HG03108 (cell line): Measurements from ENCODE around the gene RASEF.
"Not testable (repeated sequence)": the region's sequence is repeated elsewhere in the genome, so short reads cannot be mapped to it uniquely, and the experiment has no call there.

Experiments
- ATAC-seq: cut with Tn5 transposase; IDR thresholded peaks from one replicate; pipeline ENCODE4 v1.9.1; 2021; ENCODE audit warnings: moderate library complexity; ENCODE audit not compliant: unreplicated experiment

RASEF gene

GRCh38 chr9:83062651-83063527 is at the start of gene RASEF:
Gene RASEF, minus strand, starts transcription at chr9:83063142. Its CDS starts 275 bp downstream, at chr9:83062867.
- ATAC-seq: no peak

DNA sequence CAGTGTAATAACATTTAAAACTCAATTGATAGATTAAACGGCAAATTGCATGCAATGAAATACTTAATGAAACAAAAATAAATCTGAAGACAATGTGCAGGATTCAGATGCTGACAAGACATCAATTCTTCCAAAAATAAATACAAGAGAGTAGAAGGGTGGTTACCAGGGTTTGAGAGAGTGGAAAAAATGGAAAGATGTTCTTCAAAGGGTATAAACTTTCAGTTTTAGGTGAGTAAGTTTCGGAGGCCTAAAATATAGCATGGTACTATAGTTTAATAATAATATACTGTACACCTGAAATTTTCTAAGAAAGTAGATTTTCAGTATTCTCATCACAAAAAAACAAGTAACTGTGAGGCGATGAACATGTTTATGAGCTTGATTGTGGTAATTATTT is 48.2 kb upstream of the RASEF start:
- no peak for ATAC-seq

DNA sequence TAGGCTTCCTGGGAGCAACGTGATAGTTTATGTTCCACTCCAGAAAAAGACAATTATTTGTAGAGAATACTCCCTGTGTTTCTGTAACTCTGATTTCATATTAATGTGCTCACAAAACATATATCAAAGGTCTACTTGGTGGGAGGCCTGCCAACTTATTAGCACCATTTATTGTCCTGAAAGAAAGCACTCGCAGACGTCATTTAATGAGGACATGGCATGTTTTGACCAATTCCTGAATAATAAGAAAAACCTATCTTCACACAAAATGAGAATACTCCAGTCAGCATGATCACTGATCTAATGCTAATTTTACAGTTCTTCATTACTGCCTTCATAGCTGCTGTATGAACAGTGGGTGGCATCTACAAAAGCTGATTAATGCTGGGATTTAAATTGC is 46.4 kb upstream of the RASEF start:
- ATAC-seq: no peak

DNA sequence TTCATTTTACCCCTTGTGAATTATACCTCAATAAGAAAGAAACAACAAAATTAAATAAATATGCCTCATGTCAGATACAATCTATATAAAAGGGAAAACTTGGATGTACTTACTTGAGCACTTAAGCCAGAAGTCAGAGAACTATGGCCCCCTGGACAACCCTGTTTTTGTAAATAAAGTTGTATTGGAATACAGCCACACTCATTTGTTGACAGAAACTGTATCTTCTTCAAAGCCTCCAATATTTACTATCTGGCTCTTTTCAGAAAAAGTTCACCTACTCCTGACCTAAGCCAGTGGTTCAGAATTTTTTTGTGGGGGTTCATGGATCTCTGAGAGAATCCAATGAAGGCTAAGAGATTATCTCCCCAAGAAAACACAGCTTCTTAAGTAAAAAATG is 45.3 kb upstream of the RASEF start:
- ATAC-seq: no peak

DNA sequence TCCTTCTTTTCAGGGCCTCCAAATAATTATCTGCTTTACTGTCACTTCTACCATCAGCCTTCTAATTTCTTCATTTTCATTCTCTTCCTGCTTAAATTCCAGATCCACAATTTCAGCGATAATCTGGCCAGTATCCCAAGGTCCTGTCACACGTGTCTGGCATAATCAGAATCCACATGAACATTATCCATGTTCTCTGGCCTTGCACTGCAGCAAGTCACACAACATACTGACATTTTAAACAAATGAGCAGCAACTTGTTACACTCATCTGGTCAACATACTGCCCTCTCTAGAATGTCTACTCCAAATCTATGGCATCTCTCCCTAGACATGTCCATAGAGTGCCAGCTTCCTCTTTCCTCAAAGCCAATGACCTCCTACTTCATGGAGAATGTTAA is 43.8 kb upstream of the RASEF start:
- no peak for ATAC-seq

GRCh38 chr9:83106263-83106662 is 43.3 kb upstream of the RASEF start:
- ATAC-seq: no peak

- no peak for ATAC-seq
Observed at GRCh38 chr9:83097633-83098032, 34.7 kb upstream of the RASEF start.

DNA sequence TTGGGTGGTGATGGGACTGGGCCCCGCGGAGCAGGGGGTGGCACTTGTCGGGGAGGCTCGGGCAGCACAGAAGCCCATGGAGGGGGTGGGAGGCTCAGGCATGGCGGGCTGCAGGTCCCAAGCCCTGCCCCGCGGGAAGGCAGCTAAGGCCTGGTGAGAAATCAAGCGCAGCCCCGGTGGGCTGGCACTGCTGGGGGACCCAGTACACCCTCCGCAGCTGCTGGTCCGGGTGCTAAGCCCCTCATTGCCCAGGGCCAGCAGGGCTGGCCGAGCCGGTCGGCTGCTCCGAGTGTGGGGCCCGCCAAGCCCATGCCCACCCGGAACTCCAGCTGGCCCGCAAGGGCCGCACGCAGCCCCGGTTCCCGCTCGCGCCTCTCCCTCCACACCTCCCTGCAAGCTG is 30.4 kb upstream of the RASEF start:
- not testable (repeated sequence) for ATAC-seq

GRCh38 chr9:83081846-83082245 is 18.9 kb upstream of the RASEF start:
- ATAC-seq: no peak

DNA sequence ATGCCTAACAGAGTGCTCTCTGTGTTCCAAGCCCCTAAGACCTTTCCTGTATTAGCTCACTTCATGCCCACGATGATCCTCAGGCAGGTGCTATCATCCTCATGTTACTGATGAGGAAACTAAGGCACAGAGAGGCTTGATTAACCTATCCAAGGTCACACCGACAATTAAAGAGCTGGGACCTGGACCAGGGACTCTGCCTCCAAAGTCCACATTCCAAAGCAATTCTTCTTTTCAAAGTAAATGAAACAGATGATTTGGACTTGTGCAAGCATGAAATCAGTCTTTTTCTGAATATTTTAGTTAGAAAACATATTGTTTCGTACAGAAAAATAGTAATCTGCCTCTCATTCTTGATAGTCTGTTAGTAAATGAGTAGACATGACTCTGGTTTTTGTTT is 18.1 kb upstream of the RASEF start:
- ATAC-seq: no peak

- ATAC-seq: not testable (repeated sequence)
Observed at GRCh38 chr9:83075932-83076331, 13.0 kb upstream of the RASEF start.

DNA sequence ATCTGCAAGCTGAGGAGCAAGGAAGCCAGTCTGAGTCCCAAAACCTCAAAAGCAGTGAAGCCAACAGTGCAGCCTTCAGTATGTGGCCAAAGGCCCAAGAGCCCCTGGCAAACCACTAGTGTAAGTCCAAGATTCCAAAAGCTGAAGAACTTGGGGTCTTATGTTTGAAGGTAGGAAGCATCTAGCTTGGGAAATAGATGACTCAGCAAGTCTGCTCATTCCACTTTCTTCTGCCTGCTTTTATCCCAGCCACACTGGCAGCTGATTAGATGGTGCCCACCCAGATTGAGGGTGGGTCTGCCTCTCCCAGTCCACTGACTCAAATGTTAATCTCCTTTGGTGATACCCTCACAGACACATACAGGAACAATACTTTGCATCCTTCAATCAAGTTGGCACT is 9.6 kb upstream of the RASEF start:
- ATAC-seq: not testable (repeated sequence)

- ATAC-seq: no peak
Observed at GRCh38 chr9:83071626-83072025, 8.7 kb upstream of the RASEF start.

DNA sequence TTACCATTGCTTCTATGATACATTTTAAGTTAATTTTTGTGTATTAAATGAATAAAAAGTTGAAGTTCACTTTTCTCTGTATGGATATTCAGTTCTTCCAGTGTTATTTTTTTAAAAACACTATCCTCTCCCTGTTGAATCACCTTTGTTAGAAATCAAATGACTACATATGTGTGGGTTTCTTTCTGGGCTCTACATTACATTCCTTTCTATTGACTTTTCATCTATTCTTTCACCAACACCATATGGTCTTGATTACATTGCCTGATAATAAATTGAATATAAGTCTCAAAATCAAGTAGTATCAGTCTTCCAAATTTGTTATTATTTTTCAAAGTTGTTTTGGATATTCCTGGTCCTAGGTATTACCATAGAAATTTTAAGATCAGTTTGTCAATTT is 7.3 kb upstream of the RASEF start:
- no peak for ATAC-seq

- ATAC-seq: no peak
Observed at GRCh38 chr9:83069651-83070050, 6.7 kb upstream of the RASEF start.

DNA sequence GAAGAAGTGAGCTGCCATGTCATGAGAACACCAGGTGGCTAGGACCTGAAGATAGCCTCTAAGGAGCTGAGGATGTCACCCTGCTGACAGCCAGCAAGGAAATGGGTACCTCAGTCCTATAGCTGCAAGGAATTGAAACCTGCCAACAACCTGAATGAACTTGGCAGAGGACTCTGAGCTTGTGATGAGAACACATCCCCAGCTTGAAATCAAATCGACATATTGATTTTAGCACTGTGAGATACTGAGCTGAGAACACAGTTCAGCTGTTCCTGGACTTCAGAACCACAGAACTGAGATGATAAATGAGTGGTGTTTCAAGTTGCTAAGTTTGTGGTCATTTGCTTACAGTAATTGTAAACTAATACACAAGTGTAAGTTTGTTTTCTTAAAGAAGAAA is 5.5 kb upstream of the RASEF start:
- ATAC-seq: no peak

- ATAC-seq: no peak
Observed at GRCh38 chr9:83067579-83067978, 4.6 kb upstream of the RASEF start.

DNA sequence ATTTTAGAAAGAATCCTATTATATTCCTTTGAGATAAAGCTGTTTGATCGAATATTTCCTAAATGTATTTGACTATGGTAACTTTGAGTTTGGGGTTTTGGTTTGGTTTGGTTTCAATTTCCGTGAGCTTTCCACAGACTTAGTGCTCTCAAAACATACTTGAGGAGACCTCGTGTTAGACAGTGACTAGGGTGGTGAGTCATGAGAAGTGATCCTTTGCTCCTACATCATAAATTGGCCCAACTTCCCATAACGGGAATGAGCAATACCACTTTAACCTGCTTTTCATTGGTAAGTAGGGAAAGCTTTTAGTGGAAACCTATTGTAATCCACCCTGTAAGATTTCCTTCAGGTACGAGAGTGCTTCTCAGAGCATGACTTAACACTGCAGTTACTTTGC is 3.8 kb upstream of the RASEF start:
- ATAC-seq: no peak

DNA sequence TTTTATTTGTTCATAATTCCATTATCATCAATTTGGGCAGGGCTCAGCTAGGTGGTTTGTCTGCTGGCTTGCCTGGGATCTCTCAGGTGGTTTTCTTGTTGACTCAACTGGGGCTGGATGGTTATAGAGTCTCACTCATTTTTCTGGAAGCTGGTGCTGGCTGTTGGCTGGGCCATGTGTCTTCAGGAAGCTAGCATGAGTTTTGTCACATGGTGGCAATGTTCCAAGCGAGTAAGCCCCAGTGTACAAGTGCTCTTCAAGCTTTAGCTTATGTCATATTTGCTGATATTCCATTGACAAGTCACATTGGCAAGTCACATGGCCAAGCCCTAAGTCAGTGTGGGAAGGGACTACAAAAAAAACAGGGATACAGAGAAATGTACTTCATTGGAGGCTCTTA is 2.3 kb upstream of the RASEF start:
- no peak for ATAC-seq

- ATAC-seq: no peak
Observed at GRCh38 chr9:83061990-83062650, 822 bp downstream of the RASEF start.

GRCh38 chr9:83061036-83061435 is 1.9 kb downstream of the RASEF start:
- no peak for ATAC-seq

- no peak for ATAC-seq
Observed at GRCh38 chr9:83060556-83060955, 2.4 kb downstream of the RASEF start.
